H7 (cell line): Measurements from ENCODE around the gene PPIF. TPM values are rescaled to one million over a fixed set of nuclear protein-coding genes. Genes with fewer than 3 reads are reported as not detected.

Experiments
- DNase-seq: peaks from one replicate; pipeline ENCODE4 v3.0.0; 2012
- H3K27me3 ChIP-seq: 2 replicates; pipeline ENCODE4 v1.6.0; 2011; ENCODE audit warnings: mild to moderate bottlenecking, low read length; ENCODE audit not compliant: control insufficient read depth, insufficient read depth
- H3K36me3 ChIP-seq: replicated peaks from 2 replicates; pipeline ENCODE4 v1.5.1; 2011; ENCODE audit warnings: low read length; ENCODE audit not compliant: control insufficient read depth, insufficient read depth
- H3K4me3 ChIP-seq: 2 replicates; pipeline ENCODE4 v1.5.1; 2011; ENCODE audit warnings: low read depth, mild to moderate bottlenecking, control low read depth, low read length, moderate library complexity; ENCODE audit not compliant: insufficient read depth
- total RNA-seq: library from RNA; depleted of rRNA; stranded (reverse); fragments of >200 nt; shearing (Covaris generic); gene quantifications from 2 replicates; pipeline ENCODE4 v1.2.3, GENCODE V29; 2014

PPIF gene
- total RNA-seq, 1 experiment from 2014 or later, result 87.5 TPM

DNA sequence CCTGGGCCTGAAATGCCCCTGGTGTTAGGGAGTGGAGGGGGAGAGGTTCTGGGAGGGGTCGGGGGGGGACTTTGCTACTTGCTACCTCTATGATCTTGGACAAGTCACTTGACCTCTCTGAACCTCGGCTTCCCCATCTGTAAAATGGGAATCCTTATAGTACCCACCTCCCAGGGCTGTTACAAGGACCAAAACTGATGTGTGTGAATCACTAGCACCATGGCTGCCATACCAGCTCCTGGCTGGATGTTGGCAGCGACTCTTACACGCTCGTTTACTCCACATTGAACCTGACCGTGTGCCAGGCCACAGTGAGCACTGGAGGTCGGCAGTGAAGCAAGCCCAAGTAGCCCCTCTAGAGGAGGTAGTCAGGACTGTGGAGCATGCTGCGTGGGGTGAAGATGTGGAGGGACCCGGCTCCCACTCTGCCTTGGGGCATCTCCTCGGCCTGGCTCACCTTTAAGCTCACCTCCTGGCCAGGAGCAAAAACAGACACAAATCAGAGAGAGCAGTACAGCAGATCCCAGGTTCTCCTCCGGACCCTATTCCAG, 28.9 kb downstream of the PPIF start:
- no peak overlapping the region for H3K4me3 ChIP-seq
- H3K36me3 ChIP-seq, result no peaks in the 10 kb centered on the region
- H3K27me3 ChIP-seq, result no peaks in the 10 kb centered on the region
- DNase-seq, result no peak

GRCh38 chr10:79376751-79377556, 29.7 kb downstream of the PPIF start:
- Histone ChIP-seq H3K4me3 (no peak overlapping the region), H3K36me3 (no peaks in the 10 kb centered on the region), H3K27me3 (no peaks in the 10 kb centered on the region)
- DNase-seq, result no peak

DNA sequence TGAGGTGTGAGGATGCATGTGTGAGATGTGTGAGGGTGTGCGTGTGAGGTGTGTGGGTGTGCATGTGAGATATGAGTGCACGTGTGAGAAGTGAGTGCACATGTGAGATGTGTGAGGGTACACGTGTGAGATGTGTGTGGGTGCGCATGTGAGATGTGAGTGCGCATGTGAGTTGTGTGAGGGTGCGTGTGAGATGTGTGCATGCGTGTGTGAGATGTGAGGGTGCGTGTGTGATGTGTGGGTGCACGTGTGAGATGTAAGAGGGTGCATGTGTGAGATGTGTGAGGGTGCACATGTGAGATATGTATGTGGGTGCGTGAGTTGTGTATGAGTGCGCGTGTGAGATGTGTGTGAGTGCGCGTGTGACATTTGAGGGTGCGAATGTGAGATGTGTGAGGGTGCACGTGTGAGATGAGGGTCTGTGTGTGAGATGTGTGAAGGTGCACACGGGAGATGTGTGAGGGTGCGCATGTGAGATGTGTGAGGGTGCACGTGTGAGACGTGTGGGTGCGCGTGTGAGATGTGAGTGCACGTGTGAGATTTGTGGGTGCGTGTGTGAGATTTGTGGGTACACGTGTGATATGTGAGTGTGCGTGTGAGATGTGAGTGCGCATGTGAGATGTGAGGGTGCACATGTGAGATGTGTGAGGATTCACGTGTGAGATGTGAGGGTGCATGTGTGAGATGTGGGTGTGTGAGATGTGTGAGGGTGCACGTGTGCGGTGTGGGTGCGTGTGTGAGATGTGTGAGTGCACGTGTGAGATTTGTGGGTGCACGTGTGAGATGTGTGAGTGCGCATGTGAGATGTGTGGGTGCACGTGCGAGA, 30.5 kb downstream of the PPIF start:
- no peak overlapping the region for H3K4me3 ChIP-seq
- DNase-seq, result no peak
- H3K27me3 ChIP-seq, result no peaks in the 10 kb centered on the region
- no peaks in the 10 kb centered on the region for H3K36me3 ChIP-seq

- Histone ChIP-seq H3K27me3 (no peaks in the 10 kb centered on the region), H3K36me3 (no peaks in the 10 kb centered on the region), H3K4me3 (no peak overlapping the region)
- no peak for DNase-seq
Observed at GRCh38 chr10:79378383-79378646, 31.0 kb downstream of the PPIF start.

GRCh38 chr10:79378647-79379511, 31.6 kb downstream of the PPIF start:
- no peaks in the 10 kb centered on the region for H3K27me3 ChIP-seq
- no peak for DNase-seq
- H3K36me3 ChIP-seq, result no peaks in the 10 kb centered on the region
- no peak overlapping the region for H3K4me3 ChIP-seq

DNA sequence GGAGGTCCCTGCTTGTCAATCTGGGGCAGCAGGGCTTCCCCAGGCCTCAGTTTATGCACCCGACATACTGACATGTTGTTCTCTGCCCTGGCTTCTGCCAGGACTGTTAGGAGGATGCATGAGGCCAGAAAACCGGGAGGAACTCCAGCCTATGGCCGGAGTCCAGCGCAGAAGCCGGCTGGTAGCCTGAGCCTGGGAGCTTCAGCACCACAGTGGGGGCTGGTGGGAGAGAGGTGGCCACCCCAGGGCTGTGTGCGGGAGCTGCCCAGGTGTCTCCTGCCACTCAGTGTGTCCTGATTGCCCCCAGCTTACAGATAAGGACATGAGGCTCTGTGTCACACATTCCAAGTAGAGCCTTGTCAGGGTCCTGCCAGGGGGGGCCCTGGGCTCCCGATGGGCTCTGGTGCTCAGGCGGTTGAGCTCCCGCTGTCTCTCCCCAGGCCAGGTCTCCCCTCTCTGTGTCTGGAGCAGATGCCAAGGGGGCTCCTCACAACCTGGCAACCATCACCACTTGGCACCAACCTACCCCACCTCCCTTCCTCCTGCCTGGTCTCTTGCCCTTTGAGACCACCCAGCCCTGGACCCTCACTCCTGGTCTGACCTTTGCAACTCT, 32.3 kb downstream of the PPIF start:
- H3K4me3 ChIP-seq, result no peak overlapping the region
- DNase-seq, result peak; percentile 52
- no peaks in the 10 kb centered on the region for H3K27me3 ChIP-seq
- no peaks in the 10 kb centered on the region for H3K36me3 ChIP-seq

- no peaks in the 10 kb centered on the region for H3K36me3 ChIP-seq
- no peaks in the 10 kb centered on the region for H3K27me3 ChIP-seq
- H3K4me3 ChIP-seq, result no peak overlapping the region
- DNase-seq, result no peak
Observed at GRCh38 chr10:79380125-79380945, 33.1 kb downstream of the PPIF start.

GRCh38 chr10:79380946-79381721, 33.9 kb downstream of the PPIF start:
- Histone ChIP-seq H3K36me3 (no peaks in the 10 kb centered on the region), H3K27me3 (no peaks in the 10 kb centered on the region), H3K4me3 (no peak overlapping the region)
- peak; percentile 49 for DNase-seq

DNA sequence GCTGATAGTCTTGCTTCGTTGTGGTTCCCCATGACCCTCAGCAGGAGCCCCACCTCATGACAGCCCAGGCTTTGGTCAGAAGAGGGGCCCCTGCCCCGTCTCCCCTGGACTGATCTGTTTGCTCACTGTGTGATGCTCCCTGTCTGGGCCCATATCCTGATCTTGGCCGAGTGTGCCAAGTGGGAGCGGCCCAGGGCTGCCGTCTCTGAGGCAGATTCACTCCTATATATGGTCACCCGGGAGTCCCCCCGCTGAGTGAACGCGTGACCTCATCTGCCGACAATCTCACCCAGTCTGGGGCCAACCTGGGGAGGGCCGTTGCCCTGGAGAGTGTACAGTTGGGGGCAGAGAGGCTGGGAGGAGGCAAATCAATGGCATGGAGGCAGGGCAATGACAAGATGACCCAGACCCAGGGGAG, 34.5 kb downstream of the PPIF start:
- no peaks in the 10 kb centered on the region for H3K36me3 ChIP-seq
- peak; percentile 72 for DNase-seq
- no peak overlapping the region for H3K4me3 ChIP-seq
- no peaks in the 10 kb centered on the region for H3K27me3 ChIP-seq

DNA sequence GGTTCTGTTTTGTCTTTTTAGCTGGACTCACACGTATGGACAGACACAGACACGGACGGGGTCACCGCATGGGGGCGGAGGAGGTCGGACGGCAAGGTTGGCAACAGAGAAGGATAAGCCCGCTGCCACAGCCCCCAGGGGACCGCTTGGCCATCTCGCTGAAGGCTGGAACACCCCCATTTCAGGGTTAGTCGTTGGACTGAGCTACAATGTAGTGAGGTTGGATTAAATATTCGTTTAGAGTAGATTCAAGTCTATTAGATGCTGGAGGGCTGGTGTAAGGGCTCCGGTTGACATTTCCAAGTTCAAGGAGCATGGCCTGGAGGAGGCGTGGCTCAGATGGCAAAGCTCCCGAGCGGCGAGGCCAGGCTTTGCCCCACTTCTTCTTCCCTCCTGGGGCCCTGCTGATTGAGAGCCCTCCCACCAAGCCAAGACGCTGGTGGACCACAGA, 35.2 kb downstream of the PPIF start:
- DNase-seq, result peak; percentile 59
- Histone ChIP-seq H3K36me3 (no peaks in the 10 kb centered on the region), H3K27me3 (no peaks in the 10 kb centered on the region), H3K4me3 (no peak overlapping the region)

DNA sequence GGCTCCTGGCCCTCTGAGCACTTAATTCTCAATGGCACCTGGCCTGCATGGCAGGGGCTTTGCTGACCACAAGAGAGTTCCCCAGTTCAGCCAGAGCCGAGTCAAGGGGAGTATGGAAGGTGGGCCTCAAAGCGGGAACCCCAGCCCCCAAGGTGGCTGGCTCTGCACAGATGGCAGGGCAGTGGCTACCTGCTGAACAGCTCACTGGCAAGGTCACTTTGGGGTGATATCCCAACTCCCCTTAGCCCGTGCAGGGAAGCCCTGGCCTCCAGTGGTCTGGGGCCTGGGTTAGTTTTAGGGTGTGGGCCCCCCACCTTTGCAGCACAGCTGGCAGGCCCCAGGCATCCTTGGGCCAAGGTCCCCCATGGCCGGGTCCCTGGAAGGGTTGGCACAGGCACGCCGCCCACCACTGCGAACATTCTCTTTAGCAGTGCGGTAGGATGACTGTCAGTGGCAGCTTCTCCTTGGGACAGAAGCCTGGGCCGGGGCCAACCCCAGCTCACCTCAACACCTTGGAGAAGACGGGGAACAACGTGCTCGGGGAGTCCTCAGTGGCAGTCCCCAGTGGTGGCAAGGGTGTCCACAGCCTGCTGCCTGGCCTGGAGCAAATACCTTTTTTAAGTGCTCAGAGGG, 36.8 kb downstream of the PPIF start:
- peak; percentile 48 for DNase-seq
- Histone ChIP-seq H3K27me3 (no peaks in the 10 kb centered on the region), H3K4me3 (no peak overlapping the region), H3K36me3 (no peaks in the 10 kb centered on the region)

DNA sequence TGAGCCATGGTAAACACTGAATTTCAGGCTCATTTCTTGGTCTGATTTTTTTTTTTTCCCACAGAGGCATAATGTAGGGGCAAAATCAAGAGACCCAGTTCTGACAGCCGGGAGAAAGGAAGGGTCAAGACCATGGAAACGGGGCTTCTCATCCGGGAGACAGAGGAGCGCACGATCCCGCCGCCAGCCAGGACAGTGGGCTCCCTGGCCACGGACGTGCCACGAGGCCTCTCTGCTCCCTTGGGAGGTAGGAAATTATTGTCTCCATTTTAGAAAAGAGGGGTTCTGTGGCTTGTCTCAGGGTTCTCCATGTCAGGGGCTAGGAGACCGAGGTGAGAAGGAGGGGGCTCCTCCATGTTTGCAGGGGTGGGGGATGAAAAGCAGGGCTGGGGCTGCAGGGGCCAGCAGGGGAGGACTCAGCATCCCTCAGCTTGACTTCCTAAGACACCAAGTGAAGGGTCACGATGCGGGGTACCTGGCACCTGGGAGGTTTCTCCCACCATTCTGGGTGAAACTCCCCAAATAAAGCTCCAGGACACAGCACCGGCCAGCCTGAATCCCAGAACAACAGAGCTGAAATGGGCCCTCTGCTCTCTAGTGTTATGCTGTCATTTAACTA, 37.6 kb downstream of the PPIF start:
- Histone ChIP-seq H3K27me3 (no peaks in the 10 kb centered on the region), H3K36me3 (no peaks in the 10 kb centered on the region)
- DNase-seq, result peak; percentile 36

More for the DNA sequence above, 37.6 kb downstream of the PPIF start:
- H3K4me3 ChIP-seq, result no peak overlapping the region
